HCT116 (cell line): ENCODE measurements around the gene WDR45. TPM values are rescaled to one million over a fixed set of nuclear protein-coding genes. Genes with fewer than 3 reads are reported as not detected.

ENCODE experiments used
- ATAC-seq: fragments of 200-7000 bp; cut with Tn5 transposase; 2 replicates; pipeline ENCODE4 v1.9.1; 2020; ENCODE audit warnings: mild to moderate bottlenecking, moderate library complexity
- BruUV-seq: library from RNA; stranded (reverse); fragments of 400-500 nt; replicated peaks from 2 replicates; lab custom pipeline; 2021; lab: Mats Ljungman, UMichigan
- CTCF ChIA-PET: fragments of 300-600 bp; sonication (Branson Sonifier 250); formaldehyde crosslinking; loops from one replicate; lab custom pipeline; 2021; ENCODE audit warnings: antibody characterized with exemption; lab: Charles Lee
- POLR2A ChIA-PET: fragments of 300-600, 350-600 bp; sonication (Branson Sonifier 250); formaldehyde crosslinking; loops from one replicate; lab custom pipeline; 2021; ENCODE audit warnings: antibody characterized with exemption; lab: Charles Lee
- RAD21 ChIA-PET, 2 experiments: fragments of 300-600 bp; sonication (Branson Sonifier 250); formaldehyde crosslinking; loops; one replicate each; lab custom pipeline; 2023; ENCODE audit warnings: low total read pairs in 2 of 2; ENCODE audit not compliant: uncharacterized antibody in 2 of 2, unreplicated experiment in 2 of 2, low non-redundant PET in 1 of 2; lab: Charles Lee
- DNase-seq: peaks from one replicate; pipeline ENCODE4 v3.0.0-alpha.2; 2010; ENCODE audit warnings: low read depth, low spot score
- H2AFZ ChIP-seq: fragments of 200-600 bp; shearing (Covaris generic), sonication (generic); 2 replicates; pipeline ENCODE4 v1.6.1; 2017; ENCODE audit warnings: low read depth, mixed run types, mixed read lengths, antibody characterized with exemption, low read length; ENCODE audit not compliant: poor library complexity, severe bottlenecking
- H3K27ac ChIP-seq: 2 replicates; pipeline ENCODE4 v1.5.1; 2012; ENCODE audit warnings: low read depth, low read length
- H3K27me3 ChIP-seq: fragments of 200-600 bp; sonication (generic); 2 replicates; pipeline ENCODE4 v1.6.1; 2016; ENCODE audit warnings: mixed run types, low read length, mixed read lengths; ENCODE audit not compliant: insufficient read depth
- H3K36me3 ChIP-seq, 2 experiments: fragments of 200-500 bp in 1 of 2; fragments of 200-600 bp in 1 of 2; sonication (Bioruptor generic) in 1 of 2; sonication (generic) in 1 of 2; 2 replicates each; pipeline versions ENCODE4 v1.5.1 to v1.6.1; 2014 to 2016; ENCODE audit warnings: low read length in 2 of 2, inconsistent platforms in 1 of 2, mixed read lengths in 1 of 2, mixed run types in 1 of 2; ENCODE audit not compliant: insufficient read depth in 2 of 2, control insufficient read depth in 1 of 2
- H3K4me1 ChIP-seq, 2 experiments: fragments of 200-600 bp in 1 of 2; sonication (generic) in 1 of 2; 2 replicates each; pipeline versions ENCODE4 v1.5.1 to v1.6.1; 2012 to 2017; ENCODE audit warnings: low read length in 2 of 2, inconsistent platforms in 1 of 2, mild to moderate bottlenecking in 1 of 2, mixed read lengths in 1 of 2, mixed run types in 1 of 2, moderate library complexity in 1 of 2; ENCODE audit not compliant: insufficient read depth in 2 of 2, control insufficient read depth in 1 of 2
- H3K4me2 ChIP-seq: fragments of 200-600 bp; sonication (generic); 2 replicates; pipeline ENCODE4 v1.6.1; 2017; ENCODE audit warnings: mixed run types, low read length, mixed read lengths
- H3K4me3 ChIP-seq, 2 experiments: fragments of 200-600 bp in 1 of 2; sonication (generic) in 1 of 2; replicated peaks in 1 of 2; 2 replicates each; pipeline ENCODE4 v1.5.1; 2011 to 2016; ENCODE audit warnings: low read length in 2 of 2, control low read depth in 1 of 2, low read depth in 1 of 2, mild to moderate bottlenecking in 1 of 2, mixed read lengths in 1 of 2, mixed run types in 1 of 2
- H3K79me2 ChIP-seq: fragments of 200-600 bp; sonication (generic); 2 replicates; pipeline ENCODE4 v1.6.1; 2017; ENCODE audit warnings: mild to moderate bottlenecking, mixed run types, low read length, moderate library complexity, mixed read lengths; ENCODE audit not compliant: insufficient read depth
- H3K9ac ChIP-seq: fragments of 200-600 bp; sonication (generic); 2 replicates; pipeline ENCODE4 v1.6.1; 2016; ENCODE audit warnings: low read length, mixed read lengths
- H3K9me2 ChIP-seq: fragments of 200-600 bp; sonication (generic), shearing (Covaris generic); 2 replicates; pipeline ENCODE4 v1.6.1; 2017; ENCODE audit warnings: mixed run types, mild to moderate bottlenecking, moderate library complexity; ENCODE audit not compliant: insufficient read depth
- H3K9me3 ChIP-seq, 2 experiments: fragments of 200-500 bp in 1 of 2; fragments of 200-600 bp in 1 of 2; sonication (Bioruptor generic) in 1 of 2; sonication (generic) in 1 of 2; 2 replicates each; pipeline ENCODE4 v1.6.1; 2014 to 2017; ENCODE audit warnings: low read length in 2 of 2, mixed read lengths in 2 of 2, inconsistent platforms in 1 of 2, low read depth in 1 of 2, mild to moderate bottlenecking in 1 of 2, mixed run types in 1 of 2, moderate library complexity in 1 of 2; ENCODE audit not compliant: control insufficient read depth in 1 of 2, insufficient read depth in 1 of 2
- H4K20me1 ChIP-seq: fragments of 200-600 bp; sonication (generic), shearing (Covaris generic); 2 replicates; pipeline ENCODE4 v1.6.1; 2017; ENCODE audit warnings: mixed run types, mild to moderate bottlenecking, moderate library complexity; ENCODE audit not compliant: insufficient read depth
- CBX3 ChIP-seq: IDR thresholded peaks from 2 replicates; pipeline ENCODE4 v1.6.1; 2012; ENCODE audit warnings: low read depth
- CEBPB ChIP-seq: IDR thresholded peaks from 2 replicates; pipeline ENCODE4 v1.6.1; 2012; ENCODE audit warnings: low read depth
- EGR1 ChIP-seq: IDR thresholded peaks from 2 replicates; pipeline ENCODE4 v1.6.1; 2012; ENCODE audit warnings: low read depth
- EZH2phosphoT487 ChIP-seq: fragments of 200-600 bp; IDR thresholded peaks from 2 replicates; pipeline ENCODE4 v1.6.1; 2018; ENCODE audit warnings: antibody characterized with exemption, borderline replicate concordance
- FOSL1 ChIP-seq: IDR thresholded peaks from 2 replicates; pipeline ENCODE4 v1.6.1; 2012; ENCODE audit warnings: low read depth
- MAX ChIP-seq: IDR thresholded peaks from 2 replicates; pipeline ENCODE4 v1.6.1; 2012
- POLR2A ChIP-seq: IDR thresholded peaks from 2 replicates; pipeline ENCODE4 v1.7.0; 2011; ENCODE audit warnings: borderline replicate concordance; ENCODE audit not compliant: insufficient read depth, insufficient read length; ENCODE audit errors: extremely low read depth
- REST ChIP-seq: IDR thresholded peaks from 2 replicates; pipeline ENCODE4 v1.6.1; 2012; ENCODE audit warnings: low read depth
- SP1 ChIP-seq: IDR thresholded peaks from 2 replicates; pipeline ENCODE4 v1.6.1; 2012; ENCODE audit warnings: low read depth
- TCF7L2 ChIP-seq: IDR thresholded peaks from 2 replicates; pipeline ENCODE4 v1.7.0; 2011; ENCODE audit warnings: borderline replicate concordance, inconsistent platforms; ENCODE audit not compliant: insufficient read depth, insufficient read length; ENCODE audit errors: extremely low read depth
- intact Hi-C: fragments of 100-400 bp; cut with micrococcal nuclease; formaldehyde crosslinking; loops from 2 replicates; pipeline ENCODE4 v1.10.0; 2022
- total RNA-seq: library from RNA; stranded (reverse); gene quantifications from one replicate; pipeline ENCODE4 v1.2.1, GENCODE V29; 2021; ENCODE audit not compliant: unreplicated experiment
- TF ChIP-seq, protein P1 (sequence below): IDR thresholded peaks from 2 replicates; pipeline ENCODE4 v1.6.1; 2012

The WDR45 gene
- total RNA-seq, 1 experiment from 2014 or later: 41.7 TPM

DNA sequence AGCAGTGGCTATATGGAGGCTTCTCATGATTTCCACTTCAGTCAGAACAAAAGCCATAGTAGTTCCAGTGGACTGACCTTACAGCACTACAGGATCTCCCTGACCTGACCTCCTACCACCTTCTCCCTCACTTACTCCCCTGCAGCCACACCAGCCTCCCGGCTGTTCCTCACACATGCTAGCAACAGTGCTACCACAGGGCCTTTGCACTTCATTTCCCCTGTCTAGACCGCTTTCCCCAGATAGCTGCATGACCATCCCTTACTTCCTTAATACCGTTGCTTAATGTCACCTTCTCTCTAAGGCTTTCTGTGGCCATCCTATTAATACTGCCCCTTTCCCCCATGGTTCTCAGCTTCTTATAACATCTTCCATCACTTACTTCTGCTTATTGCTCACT is 30.7 kb upstream of the WDR45 start (continued):
- TF ChIP-seq REST: no peak
- TF ChIP-seq CBX3: no peak
- TF ChIP-seq EZH2phosphoT487: no peak
- TF ChIP-seq FOSL1: no peak

GRCh38 chrX:49108641-49109040 is 29.0 kb upstream of the WDR45 start:
- Histone ChIP-seq H3K9ac (no peak overlapping the region), H3K4me1 (no peaks in the 10 kb centered on the region), H2AFZ (no peak overlapping the region), H3K79me2 (no peaks in the 10 kb centered on the region), H3K36me3 (peaks cover 0 to 2% of the 10 kb centered on the region in 2 experiments; a peak in 2 of 4 replicates), H3K27me3 (no peaks in the 10 kb centered on the region), H3K27ac (no peak overlapping the region), H4K20me1 (no peaks in the 10 kb centered on the region), H3K4me2 (no peak overlapping the region), H3K4me3 (no peak overlapping the region), H3K9me2 (no peaks in the 10 kb centered on the region), H3K9me3 (no peaks in the 10 kb centered on the region)
- RAD21 ChIA-PET: no interaction called here
- BruUV-seq: no TSS peak
- ATAC-seq (no peak), DNase-seq (no peak)
- CTCF ChIA-PET: no interaction called here
- POLR2A ChIA-PET: no interaction called here
- TF ChIP-seq, protein P1, sequence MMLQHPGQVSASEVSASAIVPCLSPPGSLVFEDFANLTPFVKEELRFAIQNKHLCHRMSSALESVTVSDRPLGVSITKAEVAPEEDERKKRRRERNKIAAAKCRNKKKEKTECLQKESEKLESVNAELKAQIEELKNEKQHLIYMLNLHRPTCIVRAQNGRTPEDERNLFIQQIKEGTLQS: no peak
- no peak for TF ChIP-seq CEBPB
- no peak for TF ChIP-seq SP1
- no peak for TF ChIP-seq MAX
- TF ChIP-seq POLR2A: no peak
- no peak for TF ChIP-seq TCF7L2
- no peak for TF ChIP-seq FOSL1
- TF ChIP-seq REST: no peak
- TF ChIP-seq EGR1: no peak
- intact Hi-C loops: no loop called here
